Activated CD4-positive, alpha-beta T cell treated with anti-CD3 and anti-CD28 coated beads for 36 hours (primary cell): ENCODE data around the gene MFAP1. TPM values are rescaled to one million over a fixed set of nuclear protein-coding genes. Genes with fewer than 3 reads are reported as not detected.

ENCODE experiments used
- ATAC-seq: fragments of 200-7000 bp; cut with Tn5 transposase; one replicate; pipeline ENCODE4 v1.10.0; 2021; ENCODE audit warnings: mild to moderate bottlenecking, moderate library complexity
- CTCF ChIA-PET: fragments of 350-600 bp; sonication (Branson Sonifier 250); formaldehyde crosslinking; loops from one replicate; lab custom pipeline; 2021; ENCODE audit warnings: antibody characterized with exemption; lab: Charles Lee
- POLR2A ChIA-PET: fragments of 350-600 bp; sonication (Branson Sonifier 250); formaldehyde crosslinking; loops from one replicate; lab custom pipeline; 2021; ENCODE audit warnings: antibody characterized with exemption, inconsistent platforms; lab: Charles Lee
- DNase-seq: peaks from one replicate; pipeline ENCODE4 v3.0.0-alpha.2; 2020
- H3K27ac Mint-ChIP-seq: one replicate; pipeline ENCODE4 v1.8.0; 2021; ENCODE audit warnings: mixed read lengths
- H3K27me3 Mint-ChIP-seq: one replicate; pipeline ENCODE4 v1.8.0; 2021; ENCODE audit warnings: mixed read lengths
- H3K36me3 Mint-ChIP-seq: one replicate; pipeline ENCODE4 v1.8.0; 2021; ENCODE audit warnings: low read depth, mixed read lengths
- H3K4me1 Mint-ChIP-seq: one replicate; pipeline ENCODE4 v1.8.0; 2021; ENCODE audit warnings: mixed read lengths
- H3K4me3 Mint-ChIP-seq: one replicate; pipeline ENCODE4 v1.8.0; 2021; ENCODE audit warnings: mild to moderate bottlenecking, moderate library complexity, mixed read lengths
- H3K9me3 Mint-ChIP-seq: one replicate; pipeline ENCODE4 v1.8.0; 2021; ENCODE audit warnings: low read depth, mixed read lengths
- intact Hi-C, 2 experiments: fragments of 100-400 bp; cut with DNase I in 1 of 2; cut with micrococcal nuclease in 1 of 2; formaldehyde crosslinking; loops; one replicate each; pipeline versions ENCODE4 v1.14.2 to v1.15.1; 2022 to 2024; cut with DNase I, micrococcal nuclease
- total RNA-seq, 2 experiments: library from RNA; stranded (reverse); gene quantifications; one replicate each; pipeline ENCODE4 v1.2.3, GENCODE V29; 2021

MFAP1 gene
- total RNA-seq, 2 experiments from 2014 or later = 51.3 to 56.2 TPM

- Mint-ChIP-seq H3K27ac (peak within 1 kb of the TSS; percentile 92), H3K9me3 (no peaks in the 10 kb centered on the region), H3K4me1 (peaks cover 19% of the 10 kb centered on the region), H3K27me3 (no peaks in the 10 kb centered on the region), H3K36me3 (peaks cover 15% of the 10 kb centered on the region), H3K4me3 (peak within 1 kb of the TSS; percentile 78)
- CTCF ChIA-PET = interaction anchor here (0.5 to 1.9 kb wide), 16 partner anchors 8 to 204 kb away, joined by 3 to 11 read pairs (median 4); partner anchors contain the start of genes HYPK, MFAP1, SERF2 and SERINC4
- intact Hi-C loops = loop anchor here (1.0 to 10.0 kb wide), 9 partner anchors 16 to 591 kb away; partner anchors contain the start of genes PDIA3 (in 2 of the 2), SERF2 (in 2 of the 2), CCNDBP1 (in 1 of the 2) and MAP1A (in 1 of the 2)
- POLR2A ChIA-PET = interaction anchor here (0.5 to 1.7 kb wide), 16 partner anchors 14 to 1804 kb away, joined by 3 to 8 read pairs (median 3); partner anchors contain the start of genes EHD4, HYPK, MFAP1 and SERF2
- DNase-seq (peak; percentile 89), ATAC-seq (peak; percentile 68)
These were observed 47.7 kb downstream of the MFAP1 start, which contains the start of gene ELL3 for GRCh38 chr15:43776718-43777266. ELL3 (minus strand) TSS chr15:43776966; CDS start chr15:43776901, 65 bp downstream.

- no peaks in the 10 kb centered on the region for H3K27me3 Mint-ChIP-seq
- H3K9me3 Mint-ChIP-seq = no peaks in the 10 kb centered on the region
- ChIA-PET POLR2A (interaction anchor here (0.5 to 1.7 kb wide), 11 partner anchors 15 to 1804 kb away, joined by 3 to 8 read pairs (median 4); partner anchors contain the start of genes EHD4, HYPK, MFAP1 and SERF2), CTCF (interaction anchor here (0.8 to 1.9 kb wide), 11 partner anchors 10 to 52 kb away, joined by 3 to 11 read pairs (median 6); partner anchors contain the start of genes HYPK, MFAP1, SERF2 and SERINC4)
- ATAC-seq = peak; percentile 14
- DNase-seq = peak; percentile 58
- peaks cover 19% of the 10 kb centered on the region for H3K36me3 Mint-ChIP-seq
- H3K27ac Mint-ChIP-seq = peak overlapping the region; percentile 92
- H3K4me1 Mint-ChIP-seq = peaks cover 19% of the 10 kb centered on the region
- H3K4me3 Mint-ChIP-seq = peak overlapping the region; percentile 78
- intact Hi-C loops = loop anchor here in 1 of 2 experiments (2.0 to 10.0 kb wide), 2 partner anchors 29 to 261 kb away; partner anchors contain the start of genes MAP1A and PDIA3
These were observed 48.3 kb downstream of the MFAP1 start for GRCh38 chr15:43776101-43776717.

GRCh38 chr15:43775411-43775965 is 49.0 kb downstream of the MFAP1 start:
- Mint-ChIP-seq H3K4me1 (peaks cover 19% of the 10 kb centered on the region), H3K27ac (no peak overlapping the region), H3K27me3 (no peaks in the 10 kb centered on the region), H3K4me3 (peak overlapping the region; percentile 78), H3K36me3 (peaks cover 25% of the 10 kb centered on the region), H3K9me3 (no peaks in the 10 kb centered on the region)
- intact Hi-C loops = loop anchor here in 1 of 2 experiments (10.0 kb wide), 1 partner anchor 261 kb away; the partner anchor contains the start of gene MAP1A
- POLR2A ChIA-PET = interaction anchor here (0.7 to 1.2 kb wide), 2 partner anchors 29 to 53 kb away, joined by 5 to 10 read pairs; no protein-coding TSS in a partner anchor
- ATAC-seq (no peak), DNase-seq (peak; percentile 16)
- CTCF ChIA-PET = interaction anchor here (0.6 to 1.0 kb wide), 2 partner anchors 17 to 19 kb away, joined by 3 to 4 read pairs; no protein-coding TSS in a partner anchor

- H3K4me1 Mint-ChIP-seq = peaks cover 17% of the 10 kb centered on the region
- no peaks in the 10 kb centered on the region for H3K27me3 Mint-ChIP-seq
- ATAC-seq (no peak), DNase-seq (no peak)
- H3K4me3 Mint-ChIP-seq = no peak overlapping the region
- CTCF ChIA-PET = no interaction called here
- no peaks in the 10 kb centered on the region for H3K9me3 Mint-ChIP-seq
- intact Hi-C loops = loop anchor here in 1 of 2 experiments (10.0 kb wide), 1 partner anchor 259 kb away; the partner anchor contains the start of gene MAP1A
- peaks cover 39% of the 10 kb centered on the region for H3K36me3 Mint-ChIP-seq
- peak overlapping the region; percentile 21 for H3K27ac Mint-ChIP-seq
- POLR2A ChIA-PET = interaction anchor here (1.2 kb wide), 2 partner anchors 28 to 54 kb away, joined by 4 to 10 read pairs; no protein-coding TSS in a partner anchor
These were observed 50.4 kb downstream of the MFAP1 start for GRCh38 chr15:43774062-43774461.

GRCh38 chr15:43772624-43773023 is 51.9 kb downstream of the MFAP1 start:
- H3K27ac Mint-ChIP-seq = no peak overlapping the region
- POLR2A ChIA-PET = no interaction called here
- H3K36me3 Mint-ChIP-seq = peaks cover 51% of the 10 kb centered on the region
- CTCF ChIA-PET = interaction anchor here (0.7 to 2.0 kb wide), 3 partner anchors 8 to 26 kb away, joined by 4 to 8 read pairs (median 4); no protein-coding TSS in a partner anchor
- peaks cover 8% of the 10 kb centered on the region for H3K4me1 Mint-ChIP-seq
- intact Hi-C loops = loop anchor here in 1 of 2 experiments (10.0 kb wide), 1 partner anchor 258 kb away; the partner anchor contains the start of gene MAP1A
- no peaks in the 10 kb centered on the region for H3K27me3 Mint-ChIP-seq
- ATAC-seq = no peak
- H3K9me3 Mint-ChIP-seq = no peaks in the 10 kb centered on the region
- H3K4me3 Mint-ChIP-seq = no peak overlapping the region
- DNase-seq = no peak

GRCh38 chr15:43771816-43772215 is 52.7 kb downstream of the MFAP1 start:
- intact Hi-C loops = loop anchor here in 1 of 2 experiments (10.0 kb wide), 1 partner anchor 257 kb away; the partner anchor contains the start of gene MAP1A
- no peaks in the 10 kb centered on the region for H3K27me3 Mint-ChIP-seq
- ATAC-seq (no peak), DNase-seq (no peak)
- H3K4me3 Mint-ChIP-seq = no peak overlapping the region
- peaks cover 4% of the 10 kb centered on the region for H3K4me1 Mint-ChIP-seq
- CTCF ChIA-PET = interaction anchor here (0.6 to 2.0 kb wide), 3 partner anchors 15 to 330 kb away, joined by 3 to 8 read pairs (median 4); no protein-coding TSS in a partner anchor
- POLR2A ChIA-PET = no interaction called here
- no peaks in the 10 kb centered on the region for H3K9me3 Mint-ChIP-seq
- peaks cover 53% of the 10 kb centered on the region for H3K36me3 Mint-ChIP-seq
- H3K27ac Mint-ChIP-seq = peak overlapping the region; percentile 51

- ChIA-PET POLR2A (no interaction called here), CTCF (interaction anchor here (0.6 to 1.9 kb wide), 16 partner anchors 7 to 146 kb away, joined by 3 to 8 read pairs (median 4); partner anchors contain the start of genes ELL3, HYPK and MFAP1)
- Mint-ChIP-seq H3K36me3 (peaks cover 64% of the 10 kb centered on the region), H3K27me3 (no peaks in the 10 kb centered on the region), H3K27ac (peak overlapping the region; percentile 21), H3K4me3 (no peak overlapping the region), H3K9me3 (no peaks in the 10 kb centered on the region), H3K4me1 (no peaks in the 10 kb centered on the region)
- DNase-seq = peak; percentile 79
- ATAC-seq = peak; percentile 81
- intact Hi-C loops = loop anchor here (2.0 to 10.0 kb wide), 2 partner anchors 19 to 255 kb away; partner anchors contain the start of gene MAP1A (in 1 of the 2)
These were observed 54.8 kb downstream of the MFAP1 start for GRCh38 chr15:43769584-43770228.

- no peaks in the 10 kb centered on the region for H3K9me3 Mint-ChIP-seq
- ATAC-seq (no peak), DNase-seq (no peak)
- no peak overlapping the region for H3K4me3 Mint-ChIP-seq
- H3K27ac Mint-ChIP-seq = peak overlapping the region; percentile 56
- no peaks in the 10 kb centered on the region for H3K27me3 Mint-ChIP-seq
- H3K4me1 Mint-ChIP-seq = no peaks in the 10 kb centered on the region
- ChIA-PET CTCF (no interaction called here), POLR2A (interaction anchor here (1.3 kb wide), 1 partner anchor 10 kb away, joined by 3 read pairs; no protein-coding TSS in a partner anchor)
- H3K36me3 Mint-ChIP-seq = peaks cover 55% of the 10 kb centered on the region
- intact Hi-C loops = no loop called here
These were observed 60.6 kb downstream of the MFAP1 start for GRCh38 chr15:43763819-43764446.

- no peaks in the 10 kb centered on the region for H3K9me3 Mint-ChIP-seq
- no peaks in the 10 kb centered on the region for H3K4me1 Mint-ChIP-seq
- ATAC-seq (no peak), DNase-seq (no peak)
- ChIA-PET CTCF (interaction anchor here (1.1 kb wide), 1 partner anchor 8 kb away, joined by 3 read pairs; no protein-coding TSS in a partner anchor), POLR2A (no interaction called here)
- H3K27ac Mint-ChIP-seq = no peak overlapping the region
- H3K36me3 Mint-ChIP-seq = peaks cover 50% of the 10 kb centered on the region
- no peak overlapping the region for H3K4me3 Mint-ChIP-seq
- intact Hi-C loops = no loop called here
- no peaks in the 10 kb centered on the region for H3K27me3 Mint-ChIP-seq
These were observed 61.7 kb downstream of the MFAP1 start for GRCh38 chr15:43762824-43763223.
